GM21526 (cell line): ENCODE measurements around the gene DOCK7.
"Not testable (repeated sequence)": the region's sequence is repeated elsewhere in the genome, so short reads cannot be mapped to it uniquely, and the experiment has no call there.

Experiments
- ATAC-seq: cut with Tn5 transposase; IDR thresholded peaks from one replicate; pipeline ENCODE4 v1.9.1; 2021; ENCODE audit warnings: moderate library complexity; ENCODE audit not compliant: unreplicated experiment, low FRiP score

DOCK7 gene

DNA sequence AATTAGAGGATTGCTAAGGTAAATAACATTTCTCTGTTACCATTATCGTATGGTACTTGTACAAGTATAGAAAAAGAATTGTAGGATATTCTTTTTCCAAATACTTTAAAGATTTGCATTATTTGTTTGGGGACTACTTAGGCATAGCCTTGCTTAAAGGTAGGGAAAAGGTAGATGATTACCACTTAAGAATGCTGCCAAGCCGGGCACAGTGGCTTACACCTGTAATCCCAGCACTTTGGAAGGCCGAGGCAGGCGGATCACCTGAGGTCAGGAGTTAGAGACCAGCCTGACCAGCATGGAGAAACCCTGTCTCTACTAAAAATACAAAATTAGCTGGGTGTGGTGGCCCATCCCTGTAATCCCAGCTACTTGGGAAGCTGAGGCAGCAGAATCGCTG, 10.0 kb upstream of the DOCK7 start:
- not testable (repeated sequence) for ATAC-seq

DNA sequence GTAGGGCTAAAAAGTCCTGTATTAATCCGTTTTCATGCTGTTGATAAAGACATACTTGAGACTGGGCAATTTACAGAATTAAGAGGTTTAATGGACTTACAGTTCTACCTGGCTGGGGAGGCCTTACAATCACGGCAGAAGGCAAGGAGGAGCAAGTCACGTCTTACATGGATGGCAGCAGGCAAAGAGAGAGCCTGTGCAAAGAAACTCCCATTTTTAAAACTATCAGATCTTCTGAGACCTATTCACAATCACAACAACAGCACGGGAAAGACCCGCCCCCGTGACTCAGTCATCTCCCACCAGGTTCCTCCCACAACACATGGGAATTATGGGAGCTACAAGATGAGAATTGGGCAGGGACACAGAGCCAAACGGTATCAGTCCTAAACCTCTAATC, 6.3 kb upstream of the DOCK7 start:
- not testable (repeated sequence) for ATAC-seq

DNA sequence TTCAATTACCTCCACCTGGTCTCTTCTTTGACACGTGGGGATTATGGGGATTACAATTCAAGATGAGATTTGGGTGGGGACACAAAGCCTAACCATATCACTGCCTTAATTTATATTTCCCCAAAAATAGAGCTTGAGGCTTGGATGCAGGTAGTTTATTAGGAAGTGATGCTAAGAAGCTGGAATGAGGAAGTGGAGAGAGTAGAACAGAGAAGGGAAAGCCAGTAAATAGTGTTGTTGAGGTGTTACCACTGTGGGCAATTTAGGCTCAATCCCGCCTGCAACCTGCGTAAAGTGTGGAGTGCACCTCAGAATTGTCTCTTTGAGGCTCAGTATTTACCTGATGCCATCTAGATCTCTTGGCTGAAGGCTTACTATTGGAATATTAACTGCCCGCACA, 4.9 kb upstream of the DOCK7 start:
- no peak for ATAC-seq

DNA sequence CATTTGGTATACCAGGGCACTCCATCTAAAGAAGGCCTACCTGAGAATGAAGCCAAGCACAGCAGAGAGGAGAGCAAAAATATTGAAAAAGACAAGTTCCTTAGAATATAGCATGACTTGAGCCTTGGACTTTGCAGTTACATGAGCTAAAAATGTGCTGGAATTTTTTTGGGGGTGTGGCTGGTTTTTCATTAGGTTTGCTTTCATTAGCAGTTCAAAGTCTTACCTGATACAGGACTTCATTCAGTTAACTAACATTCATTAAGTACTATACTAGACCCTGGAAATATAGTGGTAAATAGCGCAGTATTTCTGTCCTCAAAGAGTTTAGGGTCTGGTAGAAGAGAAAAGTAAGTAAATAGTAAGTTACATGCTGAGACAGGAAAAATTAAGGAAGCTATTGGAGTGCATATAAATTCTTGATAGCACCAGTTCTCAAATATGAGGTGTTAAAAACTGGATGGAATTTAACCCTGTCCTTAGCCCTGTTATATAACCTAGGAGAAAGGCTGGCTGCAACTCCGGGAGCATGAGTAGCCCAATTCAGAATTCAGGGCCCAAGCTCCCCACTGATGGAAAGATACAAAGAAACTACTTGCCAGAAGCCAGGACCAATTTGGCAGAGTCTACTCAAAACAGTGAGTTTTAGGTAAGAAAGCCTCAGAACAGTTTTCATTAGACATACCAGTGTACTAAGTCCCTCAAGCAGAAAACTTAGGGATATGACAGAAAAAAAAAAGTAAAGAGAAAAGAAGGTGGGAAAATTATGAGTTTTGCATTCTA, 3.1 kb upstream of the DOCK7 start:
- ATAC-seq, result no peak

DNA sequence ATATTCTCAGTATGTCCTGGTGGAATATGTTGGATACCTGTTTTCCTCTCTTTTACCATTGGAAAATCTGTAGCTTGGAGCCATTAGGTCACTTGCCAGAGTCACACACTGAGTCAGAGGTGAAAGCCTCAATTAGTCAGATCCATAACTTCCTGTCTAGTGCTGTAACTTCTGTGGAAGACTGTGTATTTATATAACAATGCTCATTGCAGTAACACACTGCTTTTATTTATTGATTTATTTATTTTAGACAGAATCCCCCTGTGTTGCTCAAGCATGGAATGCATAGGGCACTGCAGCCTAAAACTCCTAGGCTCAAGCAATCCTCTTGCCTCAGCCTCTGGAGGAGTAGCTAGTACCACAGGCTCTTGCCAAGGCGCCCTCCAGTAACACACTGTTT, 1.3 kb upstream of the DOCK7 start:
- ATAC-seq, result no peak

DNA sequence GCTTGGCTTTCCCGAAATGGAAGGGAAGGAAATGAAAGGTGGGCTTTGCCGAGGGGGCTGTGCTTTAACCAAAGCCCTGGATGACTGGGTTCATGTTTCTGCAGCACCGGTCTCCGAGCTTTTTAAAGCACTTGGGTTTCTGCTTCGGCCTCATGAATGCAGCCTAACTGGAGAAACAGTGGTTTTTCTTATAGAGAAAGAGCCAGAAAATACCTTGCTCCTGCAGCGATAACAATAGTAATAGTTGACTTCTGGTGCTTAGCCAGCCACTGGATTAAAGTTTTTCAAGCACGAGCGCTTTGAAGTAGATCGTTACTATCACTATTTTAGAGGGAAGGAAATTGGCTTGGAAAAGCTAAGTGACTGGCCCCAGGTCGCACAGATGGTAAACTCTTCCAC, 500 bp upstream of the DOCK7 start:
- peak; percentile 8 for ATAC-seq

DNA sequence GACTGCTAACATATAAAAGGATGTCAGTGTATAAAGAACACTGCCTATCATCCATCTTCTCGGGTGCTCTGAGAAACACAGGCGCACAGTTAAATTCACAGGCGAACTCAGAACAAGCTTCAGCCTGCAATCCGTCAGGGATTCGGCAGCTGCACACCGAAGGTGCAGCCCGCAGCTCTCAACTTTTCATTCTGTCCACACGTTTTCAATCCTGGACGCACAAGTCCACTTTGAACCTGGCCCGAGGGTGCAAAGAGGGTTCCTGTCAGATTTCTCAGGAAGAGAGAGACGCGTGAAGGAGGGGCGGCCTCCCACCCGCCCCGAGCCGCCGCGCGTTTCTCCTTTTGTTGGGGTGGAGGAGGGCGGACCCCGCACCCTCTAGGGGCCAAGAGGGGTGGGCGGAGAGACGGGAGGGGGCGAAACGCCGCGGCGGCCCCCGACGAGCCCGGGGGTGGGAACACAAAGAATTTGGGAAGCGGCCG, 724 bp downstream of the DOCK7 start:
- ATAC-seq, result peak; percentile 37

DNA sequence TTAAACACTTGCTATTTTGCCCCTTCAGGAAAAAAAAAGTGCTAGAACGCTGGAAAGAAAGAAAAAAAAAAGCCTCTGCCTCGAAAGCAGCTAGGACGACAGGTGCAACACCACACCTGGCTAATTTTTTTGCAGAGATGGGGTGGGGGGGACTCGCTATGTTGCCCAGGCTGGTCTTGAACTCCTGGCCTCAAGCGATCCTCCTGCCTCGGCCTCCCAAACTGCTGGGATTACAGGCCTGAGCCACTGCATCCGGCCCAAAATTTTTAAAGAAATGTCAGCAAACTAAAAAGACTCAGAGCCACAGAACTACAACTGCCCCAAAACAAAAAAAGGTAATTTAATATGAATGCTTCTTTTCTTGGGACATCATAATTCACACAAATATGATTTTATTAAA, 1.4 kb downstream of the DOCK7 start:
- ATAC-seq, result no peak

DNA sequence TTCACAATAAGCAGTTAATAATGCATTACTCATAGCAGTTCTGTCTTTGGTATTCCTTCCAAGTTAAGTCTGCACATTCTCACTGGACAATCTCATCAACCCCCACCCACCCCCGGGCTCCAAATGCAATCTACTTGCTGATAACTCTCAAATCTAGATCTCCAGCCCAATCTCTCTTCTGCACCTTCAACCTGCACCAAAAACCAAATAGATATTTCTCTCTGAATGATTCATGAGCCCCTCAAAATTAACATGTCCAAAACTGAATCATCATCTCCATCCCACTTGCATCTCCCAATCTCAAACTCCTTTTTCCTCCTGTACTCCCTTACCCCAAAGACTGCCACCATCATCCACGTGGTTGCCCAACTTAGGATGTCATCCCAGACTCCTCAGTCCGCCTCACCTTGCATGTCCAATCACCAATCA, 2.7 kb downstream of the DOCK7 start:
- no peak for ATAC-seq

DNA sequence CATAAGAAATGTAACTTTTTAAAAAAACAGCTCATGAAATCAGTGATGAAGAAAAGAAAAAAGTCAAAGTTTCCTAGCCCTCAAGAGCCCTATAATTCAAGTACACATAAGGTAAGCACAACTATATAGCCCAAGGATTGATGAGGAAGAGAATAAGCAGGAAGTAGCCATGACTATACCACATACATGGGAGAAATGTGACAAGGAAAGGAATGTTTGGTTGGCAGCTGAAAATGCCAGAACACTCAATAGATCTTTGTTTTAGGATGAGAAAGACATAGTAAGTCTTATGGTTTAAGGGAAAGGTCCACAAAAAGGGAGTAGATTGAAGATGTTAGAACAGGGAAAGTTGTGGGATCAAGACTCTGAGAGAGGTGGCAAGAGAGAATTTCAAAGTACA, 5.7 kb downstream of the DOCK7 start:
- ATAC-seq, result no peak

DNA sequence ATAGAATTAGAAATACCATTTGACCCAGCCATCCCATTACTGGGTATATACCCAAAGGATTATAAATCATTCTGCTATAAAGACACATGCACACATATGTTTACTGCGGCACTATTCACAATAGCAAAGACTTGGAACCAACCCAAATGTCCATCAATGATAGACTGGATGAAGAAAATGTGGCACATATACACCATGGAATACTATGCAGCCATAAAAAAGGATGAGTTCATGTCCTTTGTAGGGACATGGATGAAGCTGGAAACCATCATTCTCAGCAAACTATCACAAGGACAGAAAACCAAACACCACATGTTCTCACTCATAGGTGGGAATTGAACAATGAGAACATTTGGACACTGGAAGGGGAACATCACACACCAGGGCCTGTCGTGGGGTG, 7.2 kb downstream of the DOCK7 start:
- not testable (repeated sequence) for ATAC-seq

DNA sequence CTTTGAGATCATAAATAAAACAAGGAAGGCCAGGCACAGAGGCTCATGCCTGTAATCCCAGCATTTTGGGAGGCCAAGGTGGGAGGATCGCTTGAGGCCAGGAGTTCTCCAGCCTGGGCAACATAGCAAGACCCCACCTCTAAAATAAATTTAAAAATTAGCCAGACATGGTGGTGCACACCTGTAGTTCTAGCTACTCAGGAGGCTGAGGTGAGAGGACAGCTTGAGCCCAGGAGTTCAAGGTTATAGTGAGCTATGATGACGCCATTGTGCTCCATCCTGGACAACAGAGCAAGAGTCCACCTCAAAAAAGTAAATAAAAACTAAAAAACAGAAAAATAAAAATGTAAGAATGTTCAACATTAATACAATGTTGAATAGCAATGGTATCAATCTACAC, 10.4 kb downstream of the DOCK7 start:
- not testable (repeated sequence) for ATAC-seq

DNA sequence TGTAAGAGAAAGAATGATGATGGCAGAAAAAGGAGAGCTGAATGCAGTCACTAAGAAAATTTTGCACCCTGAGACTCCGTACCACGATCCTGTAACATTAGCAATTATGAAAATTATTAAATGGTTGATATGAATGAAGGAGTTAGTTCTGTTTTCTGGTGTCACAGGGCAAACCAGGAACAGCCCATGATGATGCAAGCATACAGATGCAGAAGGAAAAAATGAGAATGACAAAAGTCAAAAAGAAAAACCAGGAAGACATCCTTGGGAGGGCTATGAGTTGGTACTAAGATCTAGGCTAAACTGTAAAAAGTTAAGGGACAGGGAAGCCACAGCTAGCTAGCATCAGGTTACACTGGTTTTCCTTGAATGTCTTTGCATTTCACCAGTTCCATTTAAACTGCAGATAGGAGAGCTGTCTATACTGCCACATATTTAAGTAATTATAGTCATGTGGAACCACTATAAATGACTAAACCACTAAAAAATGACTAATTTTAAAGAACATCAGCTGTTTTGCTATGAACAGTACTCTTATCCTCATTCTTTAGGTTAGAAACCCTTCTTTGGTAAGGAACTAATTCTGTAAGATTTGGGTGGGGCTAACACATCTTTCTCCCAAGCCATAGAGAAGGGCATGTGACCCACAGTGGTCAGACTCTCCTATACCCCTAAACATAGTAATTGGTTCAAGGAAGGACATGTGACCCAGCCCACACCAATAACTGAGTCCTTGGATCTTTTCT, 11.4 kb downstream of the DOCK7 start:
- ATAC-seq, result no peak

DNA sequence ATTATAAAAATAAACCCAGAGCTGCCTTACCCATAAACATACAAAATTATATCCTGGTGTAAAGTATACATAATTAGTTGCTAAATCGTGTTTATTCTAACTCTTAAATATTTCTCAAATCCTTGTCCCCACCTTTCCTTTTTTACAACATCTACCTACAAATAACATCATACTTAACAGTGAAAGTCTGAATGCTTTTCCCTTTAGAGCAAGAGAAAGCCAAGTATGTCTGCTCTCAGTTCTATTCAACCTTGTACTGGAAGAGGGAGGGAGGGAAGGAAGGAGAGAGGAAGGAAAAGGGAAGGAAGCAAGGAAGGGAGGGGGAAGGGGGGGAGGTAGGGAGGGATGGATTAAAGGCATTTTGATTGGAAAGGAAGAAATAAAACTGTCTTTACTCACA, 14.6 kb downstream of the DOCK7 start:
- ATAC-seq, result no peak

DNA sequence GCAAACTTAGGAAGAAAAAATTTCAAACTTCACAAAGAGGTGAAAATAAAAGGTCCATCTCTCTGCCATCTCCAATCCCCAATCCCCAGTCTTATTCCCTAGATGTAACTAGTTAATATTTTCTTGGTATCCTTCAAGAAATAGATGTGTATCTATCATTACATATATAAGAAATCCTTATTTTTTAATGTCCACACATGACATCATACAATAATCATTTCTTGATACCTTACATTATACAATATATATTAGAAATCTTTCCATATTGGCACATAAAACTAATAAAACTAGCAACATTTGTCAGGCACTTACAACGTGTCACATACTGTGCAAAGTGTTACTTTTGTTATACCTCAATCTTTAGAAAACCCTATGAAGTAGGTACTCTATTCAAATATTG, 16.2 kb downstream of the DOCK7 start:
- ATAC-seq, result no peak

DNA sequence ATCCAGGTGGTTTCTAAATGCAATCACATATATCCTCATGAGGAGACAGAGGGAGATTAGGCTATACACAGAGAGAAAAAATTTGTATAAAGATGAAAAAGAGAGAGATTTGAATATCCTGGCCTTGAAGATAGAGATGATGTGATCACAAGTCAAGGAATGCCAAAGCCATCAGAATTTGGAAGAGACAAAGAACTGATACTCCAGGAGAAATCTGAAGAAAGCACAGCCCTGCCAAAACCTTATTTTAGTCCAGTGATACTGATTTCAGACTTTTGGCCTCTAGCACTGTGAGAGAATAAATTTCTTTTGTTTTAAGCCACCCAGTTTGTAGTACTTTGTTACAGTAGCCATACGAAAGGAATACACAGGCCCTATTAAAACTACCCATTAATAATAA, 33.4 kb downstream of the DOCK7 start:
- no peak for ATAC-seq

DNA sequence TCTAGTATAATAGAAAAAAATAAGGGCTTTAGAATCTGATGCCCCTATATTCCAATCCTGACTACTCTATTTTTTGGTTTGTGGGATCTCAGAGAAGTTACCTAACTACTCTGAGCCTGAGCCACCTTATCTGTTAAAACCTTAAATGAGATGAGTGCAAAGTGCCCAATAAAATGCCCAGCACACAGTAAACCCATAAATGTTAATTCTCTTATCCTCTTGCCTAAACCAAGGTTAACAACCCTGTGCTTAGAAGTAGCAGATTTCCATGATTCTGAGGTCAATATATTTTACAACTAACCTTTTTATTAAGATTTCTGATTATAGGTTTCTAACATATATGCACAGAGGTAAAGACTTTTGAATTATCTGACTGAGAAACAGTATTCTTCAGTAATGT, 35.8 kb downstream of the DOCK7 start:
- ATAC-seq, result no peak

DNA sequence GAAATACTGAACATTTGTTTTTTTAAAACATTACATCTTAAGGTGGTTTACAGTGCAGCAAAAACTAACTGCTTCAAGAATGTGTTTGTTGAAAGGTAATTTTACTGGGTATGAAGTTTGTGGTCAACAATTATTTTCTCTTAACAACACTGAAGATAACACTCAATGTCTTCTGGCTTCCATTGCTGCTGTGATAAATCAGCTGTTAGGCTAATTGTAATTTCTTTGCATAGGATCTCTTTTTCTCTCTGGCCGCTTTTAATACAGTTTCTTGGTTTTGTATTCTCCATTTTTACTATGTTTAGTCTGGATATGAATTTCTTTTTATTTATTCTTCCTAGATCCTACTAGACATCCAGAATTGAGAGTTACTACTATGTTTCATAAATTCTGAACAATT, 44.9 kb downstream of the DOCK7 start:
- ATAC-seq, result no peak

DNA sequence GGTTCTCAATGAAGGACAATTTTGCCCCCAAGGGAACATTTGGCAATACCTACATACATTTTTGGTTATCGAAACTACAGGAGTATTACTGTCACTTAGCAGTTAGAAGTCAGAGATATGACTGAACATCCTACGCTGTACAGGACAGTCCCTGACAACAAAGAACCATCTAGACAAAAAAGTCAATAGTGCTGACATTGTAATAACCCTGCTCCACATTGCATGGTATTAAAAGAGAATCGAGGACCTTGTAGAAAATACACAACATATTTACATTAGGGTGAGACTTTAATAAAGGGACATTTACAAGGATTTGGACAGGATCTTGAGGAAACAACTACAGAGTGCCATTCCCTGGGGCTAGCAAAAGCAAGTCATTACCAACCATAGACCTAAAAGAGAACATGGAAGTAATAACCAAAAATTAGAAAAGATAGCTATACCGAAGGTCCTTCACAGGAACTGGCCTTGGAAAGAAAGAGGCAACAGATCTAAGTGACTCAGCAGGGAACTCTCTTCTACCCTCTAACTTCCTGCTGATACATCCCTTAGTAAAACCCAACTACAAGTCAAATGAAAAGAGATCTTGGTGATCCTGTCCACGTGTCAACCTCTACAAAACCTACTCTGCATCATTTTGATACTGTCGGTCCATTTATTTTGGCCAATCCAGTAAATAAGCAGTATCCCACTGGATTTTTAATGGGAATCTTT, 50.6 kb downstream of the DOCK7 start:
- ATAC-seq, result no peak

DNA sequence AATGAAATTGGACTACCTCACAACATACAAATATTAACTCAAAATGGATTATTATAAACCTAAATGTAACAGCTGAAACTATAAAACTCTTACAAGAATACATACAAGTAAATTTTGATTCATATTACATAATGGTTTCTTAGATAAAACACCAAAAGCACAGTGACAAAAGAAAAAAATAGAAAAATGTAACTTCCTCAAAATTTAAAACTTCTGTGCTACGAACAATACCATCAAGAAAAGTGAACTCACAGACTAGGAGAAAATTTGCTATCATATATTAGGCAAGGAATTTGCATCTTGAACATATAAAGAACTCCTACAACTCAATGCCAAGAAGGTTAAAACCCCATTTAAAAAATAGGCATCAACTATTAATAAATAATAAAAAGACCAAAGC, 59.7 kb downstream of the DOCK7 start:
- no peak for ATAC-seq

DNA sequence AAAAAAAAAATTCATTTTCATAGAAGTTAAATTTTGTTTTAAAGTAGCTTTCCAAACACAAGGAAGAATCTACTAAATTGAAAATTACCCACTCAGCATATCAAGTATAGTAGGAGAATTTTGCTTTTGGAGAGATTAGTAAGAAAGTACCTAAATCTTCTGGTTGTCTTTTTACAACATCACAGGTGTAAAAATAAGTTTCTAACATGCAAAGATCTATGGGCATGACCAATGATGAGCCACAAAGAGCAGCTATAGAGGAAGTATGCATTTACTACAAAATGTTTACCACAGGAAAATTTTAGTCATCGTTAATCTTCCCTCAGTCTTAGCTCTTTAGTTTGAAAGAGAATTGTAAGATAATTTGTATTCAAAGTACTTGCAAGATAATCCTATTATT, 62.8 kb downstream of the DOCK7 start:
- no peak for ATAC-seq
